Muscle layer of colon (tissue), 2 donors: Measurements from ENCODE around the gene THAP7.
A peak's percentile ranks its signal among the peaks of the same experiment; 100 is the strongest.
"Not testable (repeated sequence)": the region's sequence is repeated elsewhere in the genome, so short reads cannot be mapped to it uniquely, and the experiment has no call there.

Experiments
- H3K27ac ChIP-seq: one replicate; pipeline ENCODE4 v1.7.0; 2013; ENCODE audit warnings: low read depth, mild to moderate bottlenecking, low read length, moderate library complexity
- H3K27me3 ChIP-seq, 2 donors: one replicate each; pipeline ENCODE4 v1.7.0; 2013; ENCODE audit warnings: low read length in 2 of 2, mild to moderate bottlenecking in 2 of 2; ENCODE audit not compliant: insufficient read depth in 2 of 2, control insufficient read depth in 1 of 2
- H3K36me3 ChIP-seq: one replicate; pipeline ENCODE4 v1.7.0; 2013; ENCODE audit warnings: mild to moderate bottlenecking, low read length; ENCODE audit not compliant: insufficient read depth
- H3K4me1 ChIP-seq: one replicate; pipeline ENCODE4 v1.7.0; 2013; ENCODE audit warnings: mild to moderate bottlenecking, low read length; ENCODE audit not compliant: insufficient read depth
- H3K4me3 ChIP-seq, 2 donors: one replicate each; pipeline ENCODE4 v1.7.0; 2013; ENCODE audit warnings: low read length in 2 of 2, low read depth in 1 of 2, mild to moderate bottlenecking in 1 of 2, moderate library complexity in 1 of 2
- H3K9ac ChIP-seq: one replicate; pipeline ENCODE4 v1.7.0; 2013; ENCODE audit warnings: low read length
- H3K9me3 ChIP-seq: one replicate; pipeline ENCODE4 v1.7.0; 2013; ENCODE audit warnings: mild to moderate bottlenecking, low read length
- donor health status: abdominal sarcoma.
- donor health status: Adenocarcinoma of cecum.

Gene THAP7

GRCh38 chr22:21016644-21017420, 14.9 kb upstream of the THAP7 start:
- Histone ChIP-seq H3K4me3 (no peak overlapping the region), H3K27me3 (no peaks in the 10 kb centered on the region), H3K9ac (no peak overlapping the region), H3K4me1 (peaks cover 14% of the 10 kb centered on the region), H3K36me3 (no peaks in the 10 kb centered on the region), H3K9me3 (no peaks in the 10 kb centered on the region), H3K27ac (no peak overlapping the region)

GRCh38 chr22:21015466-21016006, 13.6 kb upstream of the THAP7 start:
- H3K9me3 ChIP-seq: no peaks in the 10 kb centered on the region
- no peaks in the 10 kb centered on the region for H3K36me3 ChIP-seq
- H3K4me3 ChIP-seq: no peak overlapping the region
- peaks cover 14% of the 10 kb centered on the region for H3K4me1 ChIP-seq
- no peaks in the 10 kb centered on the region for H3K27me3 ChIP-seq
- H3K9ac ChIP-seq: no peak overlapping the region
- H3K27ac ChIP-seq: no peak overlapping the region

GRCh38 chr22:21014726-21015465, 13.0 kb upstream of the THAP7 start, which contains the start of gene P2RX6:
P2RX6 (plus strand) TSS chr22:21015165; CDS start chr22:21015175, 10 bp downstream.
- Histone ChIP-seq H3K36me3 (no peaks in the 10 kb centered on the region), H3K27ac (peak within 1 kb of the TSS; percentile 68), H3K4me1 (peaks cover 14% of the 10 kb centered on the region), H3K27me3 (no peaks in the 10 kb centered on the region), H3K9me3 (no peaks in the 10 kb centered on the region), H3K4me3 (peak within 1 kb of the TSS; percentile 54 to 63), H3K9ac (no peak within 1 kb of the TSS)

GRCh38 chr22:21014202-21014725, 12.3 kb upstream of the THAP7 start:
- H3K4me1 ChIP-seq: peaks cover 14% of the 10 kb centered on the region
- no peaks in the 10 kb centered on the region for H3K9me3 ChIP-seq
- H3K4me3 ChIP-seq: peak overlapping the region; percentile 54 to 63
- no peaks in the 10 kb centered on the region for H3K36me3 ChIP-seq
- H3K27ac ChIP-seq: peak overlapping the region; percentile 68
- H3K27me3 ChIP-seq: no peaks in the 10 kb centered on the region
- no peak overlapping the region for H3K9ac ChIP-seq

- Histone ChIP-seq H3K9ac (peak overlapping the region; percentile 34), H3K9me3 (no peaks in the 10 kb centered on the region), H3K4me1 (peaks cover 14% of the 10 kb centered on the region), H3K4me3 (peak overlapping the region; percentile 54 to 63), H3K36me3 (no peaks in the 10 kb centered on the region), H3K27ac (peak overlapping the region; percentile 68), H3K27me3 (no peaks in the 10 kb centered on the region)
Observed at GRCh38 chr22:21013657-21014201, 11.8 kb upstream of the THAP7 start.

- peaks cover 14% of the 10 kb centered on the region for H3K4me1 ChIP-seq
- no peak overlapping the region for H3K27ac ChIP-seq
- H3K36me3 ChIP-seq: no peaks in the 10 kb centered on the region
- H3K9me3 ChIP-seq: no peaks in the 10 kb centered on the region
- no peak overlapping the region for H3K9ac ChIP-seq
- H3K4me3 ChIP-seq: no peak overlapping the region
- no peaks in the 10 kb centered on the region for H3K27me3 ChIP-seq
Observed at GRCh38 chr22:21012446-21013407, 10.8 kb upstream of the THAP7 start.

GRCh38 chr22:21010426-21011113, 8.7 kb upstream of the THAP7 start:
- Histone ChIP-seq H3K4me3 (no peak overlapping the region), H3K9ac (no peak overlapping the region), H3K27me3 (no peaks in the 10 kb centered on the region), H3K36me3 (no peaks in the 10 kb centered on the region), H3K9me3 (no peaks in the 10 kb centered on the region), H3K27ac (no peak overlapping the region), H3K4me1 (peaks cover 13% of the 10 kb centered on the region)

DNA sequence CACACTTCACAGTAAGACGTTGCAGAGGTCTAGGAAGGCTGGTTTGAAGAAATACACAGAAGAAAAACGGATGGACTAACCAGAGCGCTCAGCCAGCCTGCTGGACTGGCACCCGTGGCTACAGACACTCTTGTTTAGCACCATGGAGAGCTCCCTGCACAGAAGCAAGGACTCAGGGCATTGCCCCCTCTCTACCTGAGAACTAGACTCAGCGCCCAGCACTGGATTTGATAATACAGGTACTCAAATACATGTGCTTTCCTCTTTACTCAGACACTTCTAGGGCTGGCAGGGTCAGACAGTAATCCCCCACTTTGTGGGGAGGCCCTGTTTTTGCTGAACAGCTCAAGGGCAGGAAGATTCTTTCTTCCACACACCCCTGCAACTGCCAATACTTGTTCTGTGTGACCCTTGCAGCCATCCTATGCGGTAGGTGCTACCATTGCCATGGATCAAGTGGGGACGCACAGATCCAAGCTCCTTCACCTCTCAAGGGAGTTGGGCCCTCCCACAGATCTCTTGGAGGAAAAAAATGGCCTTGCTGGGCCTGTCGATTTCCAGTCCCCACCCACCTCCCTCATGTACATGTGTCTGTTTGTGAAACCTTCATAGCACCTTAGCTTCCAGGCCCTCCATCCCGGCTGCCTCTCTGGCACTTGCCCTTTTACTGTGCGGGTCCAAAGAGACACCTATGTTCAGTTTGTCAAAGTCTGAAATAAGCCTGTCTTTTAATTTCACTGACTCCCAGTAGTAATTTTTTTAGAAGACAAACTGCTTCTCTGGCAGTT, 7.9 kb upstream of the THAP7 start:
- peaks cover 6% of the 10 kb centered on the region for H3K4me1 ChIP-seq
- H3K9me3 ChIP-seq: no peaks in the 10 kb centered on the region
- H3K27me3 ChIP-seq: no peaks in the 10 kb centered on the region
- H3K36me3 ChIP-seq: no peaks in the 10 kb centered on the region
- no peak overlapping the region for H3K9ac ChIP-seq
- no peak overlapping the region for H3K27ac ChIP-seq
- H3K4me3 ChIP-seq: no peak overlapping the region

DNA sequence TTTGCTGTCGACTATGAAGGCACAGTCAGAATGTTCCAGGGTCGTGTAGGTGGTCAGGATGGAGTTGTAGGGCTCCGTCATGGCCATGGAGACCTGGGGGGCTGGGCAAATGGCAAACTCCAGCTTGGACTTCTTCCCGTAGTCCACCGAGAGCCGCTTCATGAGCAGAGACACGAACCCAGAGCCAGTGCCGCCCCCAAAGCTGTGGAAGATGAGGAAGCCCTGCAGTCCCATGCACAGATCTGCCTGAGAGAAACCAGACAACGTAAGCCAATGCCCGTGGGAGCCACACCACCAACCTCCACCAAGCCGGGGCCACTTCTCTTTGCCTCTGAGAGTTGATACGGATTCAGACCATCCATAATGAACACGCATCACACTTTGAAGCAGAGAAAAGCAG, 7.3 kb upstream of the THAP7 start:
- not testable (repeated sequence) for H3K4me3 ChIP-seq, H3K36me3 ChIP-seq, H3K9ac ChIP-seq, H3K27ac ChIP-seq, H3K27me3 ChIP-seq, H3K4me1 ChIP-seq, H3K9me3 ChIP-seq

DNA sequence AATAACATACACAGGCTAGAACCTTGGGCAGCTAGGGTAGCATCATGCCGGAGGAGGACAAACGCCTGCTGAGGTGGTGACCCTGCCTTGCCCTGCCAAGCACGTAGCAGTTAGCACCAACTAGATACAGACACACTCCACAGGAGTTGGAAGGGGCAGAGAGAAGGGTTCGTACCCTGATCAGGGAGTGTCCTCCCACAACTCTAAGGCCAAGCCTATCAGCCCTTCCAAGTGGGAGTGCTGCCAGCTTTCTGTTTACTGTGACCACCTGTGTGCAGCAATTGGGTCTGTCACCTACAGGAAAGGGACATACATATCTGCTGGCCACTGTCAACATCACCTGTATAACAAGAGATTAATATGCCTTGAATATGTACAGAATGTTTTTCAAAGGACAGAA, 1.9 kb upstream of the THAP7 start:
- Histone ChIP-seq H3K27me3 (no peaks in the 10 kb centered on the region), H3K4me1 (peaks cover 33% of the 10 kb centered on the region), H3K9ac (peak overlapping the region; percentile 37), H3K27ac (peak overlapping the region; percentile 94), H3K9me3 (no peaks in the 10 kb centered on the region), H3K36me3 (peaks cover 17% of the 10 kb centered on the region), H3K4me3 (no peak overlapping the region)
